Hematopoietic multipotent progenitor cell treated with erythropoietin and hydrocortisone succinate and interleukin-3 and kit ligand, for 4 days (in vitro differentiated cells): ENCODE measurements around the gene GPR12.

Experiments used
- DNase-seq: peaks from one replicate; pipeline ENCODE4 v3.0.0-alpha.2; 2015

GPR12 gene

GRCh38 chr13:26759907-26760831, at the start of gene GPR12:
Gene GPR12 (minus strand): TSS chr13:26760786. CDS start chr13:26759827, 959 bp downstream.
- DNase-seq = peak; percentile 12

- DNase-seq = no peak
Observed at GRCh38 chr13:26810095-26810494, 49.5 kb upstream of the GPR12 start.

- DNase-seq = no peak
Observed at GRCh38 chr13:26806891-26807290, 46.3 kb upstream of the GPR12 start.

- no peak for DNase-seq
Observed at GRCh38 chr13:26787961-26788360, 27.4 kb upstream of the GPR12 start.

- peak; percentile 3 for DNase-seq
Observed at GRCh38 chr13:26786651-26787295, 26.2 kb upstream of the GPR12 start.

- DNase-seq = peak; percentile 67
Observed at GRCh38 chr13:26785838-26786630, 25.4 kb upstream of the GPR12 start.

GRCh38 chr13:26784704-26785639, 24.4 kb upstream of the GPR12 start:
- DNase-seq = peak; percentile 58

GRCh38 chr13:26780411-26780810, 19.8 kb upstream of the GPR12 start:
- DNase-seq = no peak

GRCh38 chr13:26779321-26779720, 18.7 kb upstream of the GPR12 start:
- no peak for DNase-seq

- no peak for DNase-seq
Observed at GRCh38 chr13:26772531-26772930, 11.9 kb upstream of the GPR12 start.

- DNase-seq = no peak
Observed at GRCh38 chr13:26771796-26772195, 11.2 kb upstream of the GPR12 start.

GRCh38 chr13:26762745-26763345, 2.3 kb upstream of the GPR12 start:
- DNase-seq = no peak

GRCh38 chr13:26760832-26761582, 421 bp upstream of the GPR12 start:
- DNase-seq = peak; percentile 4

GRCh38 chr13:26759249-26759906, 1.2 kb downstream of the GPR12 start:
- DNase-seq = no peak

GRCh38 chr13:26758496-26759157, 2.0 kb downstream of the GPR12 start:
- DNase-seq = no peak

GRCh38 chr13:26756961-26757360, 3.6 kb downstream of the GPR12 start:
- DNase-seq = no peak

- DNase-seq = no peak
Observed at GRCh38 chr13:26752671-26753070, 7.9 kb downstream of the GPR12 start.

GRCh38 chr13:26749905-26750304, 10.7 kb downstream of the GPR12 start:
- no peak for DNase-seq

- DNase-seq = peak; percentile 10
Observed at GRCh38 chr13:26749285-26749684, 11.3 kb downstream of the GPR12 start.

- no peak for DNase-seq
Observed at GRCh38 chr13:26747706-26748105, 12.9 kb downstream of the GPR12 start.
